Measurements from ENCODE around the gene BLOC1S3.

The BLOC1S3 gene

DNA sequence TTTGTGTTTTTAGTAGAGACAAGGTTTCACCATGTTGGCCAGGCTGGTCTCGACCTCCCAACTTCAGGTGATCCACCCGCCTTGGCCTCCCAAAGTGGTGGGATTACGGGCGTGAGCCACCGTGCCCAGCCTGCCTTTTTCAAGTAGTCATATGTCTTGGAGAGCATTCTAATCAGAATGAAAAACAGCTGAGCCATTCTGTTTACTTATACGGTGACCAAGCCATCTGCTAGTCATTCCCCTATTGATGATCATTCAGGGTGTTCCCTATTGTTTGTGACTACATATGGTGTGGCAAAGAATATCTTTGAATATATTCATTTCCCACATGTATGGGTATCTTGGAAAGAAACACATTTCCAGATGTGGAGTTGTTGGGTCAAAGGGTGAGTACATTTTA, 17.2 kb downstream of the BLOC1S3 start:
- Histone ChIP-seq H3F3A (ENCODE audit: insufficient read depth) (no peaks in the 10 kb centered on the region), H3K27me3 (ENCODE audit: low read length) (no peaks in the 10 kb centered on the region), H3K79me2 (ENCODE audit: insufficient read depth, low read length) (no peaks in the 10 kb centered on the region), H3K9me3 (ENCODE audit: insufficient read depth, low read length) (no peaks in the 10 kb centered on the region), H2AFZ (ENCODE audit: low read depth, low read length, severe bottlenecking) (no peak overlapping the region), H3K36me3 (ENCODE audit: low read length) (no peaks in the 10 kb centered on the region), H3K4me3 (ENCODE audit: insufficient read depth, low read length, poor library complexity, severe bottlenecking) (no peak overlapping the region), H3K9ac (ENCODE audit: low read length) (no peak overlapping the region), H3K4me2 (ENCODE audit: low read depth, low read length, poor library complexity, severe bottlenecking) (no peak overlapping the region), H3K27ac (ENCODE audit: low read depth, low read length) (no peak overlapping the region), H3K9me2 (replicated peaks; ENCODE audit: insufficient read depth, low read length) (no peaks in the 10 kb centered on the region), H4K20me1 (ENCODE audit: low read depth, low read length) (no peaks in the 10 kb centered on the region)
- no peak for TF ChIP-seq EZH2phosphoT487 (conservative IDR thresholded peaks at IDR 0.05; ENCODE audit: low read length)
- TF ChIP-seq, protein P1, sequence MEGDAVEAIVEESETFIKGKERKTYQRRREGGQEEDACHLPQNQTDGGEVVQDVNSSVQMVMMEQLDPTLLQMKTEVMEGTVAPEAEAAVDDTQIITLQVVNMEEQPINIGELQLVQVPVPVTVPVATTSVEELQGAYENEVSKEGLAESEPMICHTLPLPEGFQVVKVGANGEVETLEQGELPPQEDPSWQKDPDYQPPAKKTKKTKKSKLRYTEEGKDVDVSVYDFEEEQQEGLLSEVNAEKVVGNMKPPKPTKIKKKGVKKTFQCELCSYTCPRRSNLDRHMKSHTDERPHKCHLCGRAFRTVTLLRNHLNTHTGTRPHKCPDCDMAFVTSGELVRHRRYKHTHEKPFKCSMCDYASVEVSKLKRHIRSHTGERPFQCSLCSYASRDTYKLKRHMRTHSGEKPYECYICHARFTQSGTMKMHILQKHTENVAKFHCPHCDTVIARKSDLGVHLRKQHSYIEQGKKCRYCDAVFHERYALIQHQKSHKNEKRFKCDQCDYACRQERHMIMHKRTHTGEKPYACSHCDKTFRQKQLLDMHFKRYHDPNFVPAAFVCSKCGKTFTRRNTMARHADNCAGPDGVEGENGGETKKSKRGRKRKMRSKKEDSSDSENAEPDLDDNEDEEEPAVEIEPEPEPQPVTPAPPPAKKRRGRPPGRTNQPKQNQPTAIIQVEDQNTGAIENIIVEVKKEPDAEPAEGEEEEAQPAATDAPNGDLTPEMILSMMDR (IDR thresholded peaks at IDR 0.05; ENCODE audit: insufficient read depth, low read length, poor library complexity, severe bottlenecking) = no peak

DNA sequence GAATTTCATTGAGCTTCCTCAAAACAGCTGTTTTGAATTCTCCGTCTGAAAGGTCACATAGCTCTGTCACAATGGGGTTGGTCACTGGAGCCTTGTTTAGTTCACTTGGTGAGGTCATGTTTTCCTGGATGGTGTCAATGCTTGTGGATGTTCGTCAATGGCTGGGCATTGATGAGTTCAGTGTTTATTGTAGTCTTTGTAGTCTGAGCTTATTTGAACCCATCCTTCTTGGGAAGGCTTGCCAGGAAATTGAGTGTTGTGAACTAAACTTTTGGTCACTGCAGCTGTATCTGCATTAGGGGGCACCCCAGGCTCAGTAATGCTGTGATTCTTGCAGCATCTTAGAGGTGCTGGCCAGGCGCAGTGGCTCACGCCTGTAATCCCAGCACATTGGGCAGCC, 22.0 kb downstream of the BLOC1S3 start:
- Histone ChIP-seq H2AFZ (ENCODE audit: low read depth, low read length, severe bottlenecking) (no peak overlapping the region), H3K27ac (ENCODE audit: low read depth, low read length) (no peak overlapping the region), H3K27me3 (ENCODE audit: low read length) (no peaks in the 10 kb centered on the region), H4K20me1 (ENCODE audit: low read depth, low read length) (no peaks in the 10 kb centered on the region), H3K79me2 (ENCODE audit: insufficient read depth, low read length) (no peaks in the 10 kb centered on the region), H3K4me3 (ENCODE audit: insufficient read depth, low read length, poor library complexity, severe bottlenecking) (no peak overlapping the region), H3K9me2 (replicated peaks; ENCODE audit: insufficient read depth, low read length) (no peaks in the 10 kb centered on the region), H3K4me2 (ENCODE audit: low read depth, low read length, poor library complexity, severe bottlenecking) (no peak overlapping the region), H3F3A (ENCODE audit: insufficient read depth) (no peaks in the 10 kb centered on the region), H3K9me3 (ENCODE audit: insufficient read depth, low read length) (peaks cover 4% of the 10 kb centered on the region; the same call in 1 of the 2 replicates), H3K9ac (ENCODE audit: low read length) (no peak overlapping the region), H3K36me3 (ENCODE audit: low read length) (no peaks in the 10 kb centered on the region)
- TF ChIP-seq EZH2phosphoT487 (conservative IDR thresholded peaks at IDR 0.05; ENCODE audit: low read length) = no peak
- TF ChIP-seq, protein P1 (IDR thresholded peaks at IDR 0.05; ENCODE audit: insufficient read depth, low read length, poor library complexity, severe bottlenecking) = no peak

DNA sequence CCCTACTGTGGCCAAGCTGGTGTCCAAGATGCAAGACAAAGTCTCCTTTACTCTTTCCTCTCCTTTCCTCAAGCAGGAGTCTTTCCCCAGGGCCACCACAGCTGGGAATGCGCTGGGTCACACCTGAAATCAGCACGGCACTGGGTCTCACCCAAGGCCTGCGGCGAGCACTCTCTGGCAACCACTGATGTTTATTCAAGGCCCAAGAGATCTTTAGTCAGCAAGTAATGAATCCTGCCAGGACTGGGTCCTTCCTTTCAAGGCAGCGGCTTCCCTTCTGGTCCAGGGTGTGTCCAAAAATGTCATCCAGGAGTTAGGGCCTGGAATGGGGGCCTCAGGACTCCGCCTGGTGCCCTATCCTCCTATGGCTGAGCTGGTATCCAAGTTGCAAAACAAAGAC, 24.1 kb downstream of the BLOC1S3 start:
- H3K4me3 ChIP-seq (ENCODE audit: insufficient read depth, low read length, poor library complexity, severe bottlenecking) = no peak overlapping the region
- H3K9me3 ChIP-seq (ENCODE audit: insufficient read depth, low read length) = peaks cover 4% of the 10 kb centered on the region; the same call in 1 of the 2 replicates
- H2AFZ ChIP-seq (ENCODE audit: low read depth, low read length, severe bottlenecking) = no peak overlapping the region
- no peaks in the 10 kb centered on the region for H3K9me2 ChIP-seq (replicated peaks; ENCODE audit: insufficient read depth, low read length)
- H4K20me1 ChIP-seq (ENCODE audit: low read depth, low read length) = no peaks in the 10 kb centered on the region
- no peak for TF ChIP-seq EZH2phosphoT487 (conservative IDR thresholded peaks at IDR 0.05; ENCODE audit: low read length)
- TF ChIP-seq, protein P1 (IDR thresholded peaks at IDR 0.05; ENCODE audit: insufficient read depth, low read length, poor library complexity, severe bottlenecking) = no peak
- no peaks in the 10 kb centered on the region for H3K79me2 ChIP-seq (ENCODE audit: insufficient read depth, low read length)
- H3K9ac ChIP-seq (ENCODE audit: low read length) = no peak overlapping the region
- H3K27me3 ChIP-seq (ENCODE audit: low read length) = no peaks in the 10 kb centered on the region
- H3K4me2 ChIP-seq (ENCODE audit: low read depth, low read length, poor library complexity, severe bottlenecking) = no peak overlapping the region
- no peak overlapping the region for H3K27ac ChIP-seq (ENCODE audit: low read depth, low read length)
- H3F3A ChIP-seq (ENCODE audit: insufficient read depth) = no peaks in the 10 kb centered on the region
- no peaks in the 10 kb centered on the region for H3K36me3 ChIP-seq (ENCODE audit: low read length)

Measured in SU-DHL-6 (cell line).